Loucy (cell line): Measurements from ENCODE around the gene CCDC8.

Source experiments
- H2AFZ ChIP-seq: fragments of 200-600 bp; sonication (generic); 2 replicates; pipeline ENCODE4 v1.6.0; 2016; ENCODE audit warnings: antibody characterized with exemption, mild to moderate bottlenecking, low read length, moderate library complexity
- H3F3A ChIP-seq: fragments of 200-600 bp; 2 replicates; pipeline ENCODE4 v1.6.0; 2016; ENCODE audit warnings: antibody characterized with exemption, low read depth, mild to moderate bottlenecking
- H3K27me3 ChIP-seq: fragments of 200-600 bp; sonication (generic); 2 replicates; pipeline ENCODE4 v1.6.1; 2014; ENCODE audit warnings: low read length, mild to moderate bottlenecking; ENCODE audit not compliant: insufficient read depth, poor library complexity, severe bottlenecking
- H3K36me3 ChIP-seq: fragments of 200-600 bp; sonication (generic); 2 replicates; pipeline ENCODE4 v1.6.1; 2016; ENCODE audit warnings: low read length; ENCODE audit not compliant: insufficient read depth
- H3K4me1 ChIP-seq: fragments of 200-600 bp; sonication (generic); 2 replicates; pipeline ENCODE4 v1.5.1; 2014; ENCODE audit warnings: low read length, mild to moderate bottlenecking; ENCODE audit not compliant: insufficient read depth, poor library complexity, severe bottlenecking
- H3K4me2 ChIP-seq: fragments of 200-600 bp; sonication (generic); 2 replicates; pipeline ENCODE4 v1.6.0; 2014; ENCODE audit warnings: antibody characterized with exemption, low read length, low read depth, mild to moderate bottlenecking; ENCODE audit not compliant: poor library complexity, severe bottlenecking
- H3K4me3 ChIP-seq: fragments of 200-600 bp; sonication (generic); 2 replicates; pipeline ENCODE4 v1.5.1; 2014; ENCODE audit warnings: low read length, mild to moderate bottlenecking, mixed read lengths; ENCODE audit not compliant: poor library complexity, severe bottlenecking
- H3K79me2 ChIP-seq: fragments of 200-600 bp; sonication (generic); 2 replicates; pipeline ENCODE4 v1.6.1; 2014; ENCODE audit warnings: low read length; ENCODE audit not compliant: insufficient read depth
- H3K9ac ChIP-seq: fragments of 200-600 bp; sonication (generic); 2 replicates; pipeline ENCODE4 v1.6.0; 2014; ENCODE audit warnings: mild to moderate bottlenecking, low read depth, low read length, moderate library complexity; ENCODE audit not compliant: poor library complexity, severe bottlenecking
- H3K9me2 ChIP-seq: fragments of 200-600 bp; sonication (generic); replicated peaks from 2 replicates; pipeline ENCODE4 v1.6.1; 2016; ENCODE audit warnings: low read depth, low read length, mixed read lengths
- H3K9me3 ChIP-seq: fragments of 200-600 bp; sonication (generic); 2 replicates; pipeline ENCODE4 v1.6.1; 2014; ENCODE audit warnings: mild to moderate bottlenecking, antibody characterized with exemption, low read length, low read depth; ENCODE audit not compliant: insufficient read depth
- H4K20me1 ChIP-seq: fragments of 200-600 bp; sonication (generic); 2 replicates; pipeline ENCODE4 v1.6.0; 2014; ENCODE audit warnings: antibody characterized with exemption, low read length, mild to moderate bottlenecking; ENCODE audit not compliant: insufficient read depth, poor library complexity, severe bottlenecking
- CTCF ChIP-seq: fragments of 200-600 bp; sonication (generic); conservative IDR thresholded peaks from 2 replicates; pipeline ENCODE4 v1.5.1; 2014; ENCODE audit warnings: mild to moderate bottlenecking, antibody characterized with exemption, low read length
- EZH2phosphoT487 ChIP-seq: fragments of 200-600 bp; IDR thresholded peaks from 2 replicates; pipeline ENCODE4 v1.6.1; 2018; ENCODE audit warnings: antibody characterized with exemption, mild to moderate bottlenecking, moderate library complexity, borderline replicate concordance

The CCDC8 gene

DNA sequence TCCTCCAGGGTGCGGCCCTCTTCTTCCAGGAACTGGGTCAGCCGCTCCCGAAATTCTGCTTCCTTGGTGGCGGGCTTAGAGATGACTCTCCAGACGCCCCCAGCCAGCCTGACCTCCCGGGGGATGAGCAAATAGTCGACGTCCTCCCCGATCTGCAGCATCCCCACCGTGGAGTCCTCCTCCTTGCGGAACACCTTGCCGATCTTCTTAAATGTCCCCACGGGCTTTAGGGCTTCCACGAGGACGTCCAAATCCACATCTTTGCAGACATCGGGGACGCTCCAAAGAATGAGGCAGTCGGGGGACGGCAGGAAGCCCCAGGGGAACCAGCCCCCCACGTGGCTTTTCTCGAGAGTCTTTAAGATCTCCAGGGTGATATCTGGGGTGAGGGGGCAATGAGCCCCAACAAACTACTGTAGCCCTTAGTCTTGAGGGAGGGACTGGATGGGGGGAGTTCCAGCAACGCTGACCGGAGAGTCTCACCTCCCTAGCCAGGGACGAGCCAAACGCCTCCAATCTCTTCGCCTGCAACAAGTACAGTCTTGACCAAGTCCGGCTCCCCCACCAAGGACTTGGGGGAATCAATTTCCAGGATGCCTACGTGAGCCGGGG is 608 bp downstream of the CCDC8 start:
- Histone ChIP-seq H3K36me3 (no peaks in the 10 kb centered on the region), H3K4me1 (peaks cover 4% of the 10 kb centered on the region), H3K9me3 (no peaks in the 10 kb centered on the region), H3K4me3 (no peak overlapping the region), H2AFZ (no peak overlapping the region), H3K9ac (no peak overlapping the region), H3K4me2 (no peak overlapping the region), H3K27me3 (no peaks in the 10 kb centered on the region), H3K9me2 (no peaks in the 10 kb centered on the region), H4K20me1 (no peaks in the 10 kb centered on the region), H3K79me2 (no peaks in the 10 kb centered on the region), H3F3A (no peaks in the 10 kb centered on the region)
- no peak for TF ChIP-seq CTCF
- TF ChIP-seq EZH2phosphoT487 = no peak

- H3K9me2 ChIP-seq = no peaks in the 10 kb centered on the region
- H3F3A ChIP-seq = no peaks in the 10 kb centered on the region
- TF ChIP-seq EZH2phosphoT487 = no peak
- no peak overlapping the region for H3K4me2 ChIP-seq
- H3K4me3 ChIP-seq = no peak overlapping the region
- H3K36me3 ChIP-seq = no peaks in the 10 kb centered on the region
- no peak overlapping the region for H3K9ac ChIP-seq
- H4K20me1 ChIP-seq = no peaks in the 10 kb centered on the region
- peaks cover 4% of the 10 kb centered on the region for H3K4me1 ChIP-seq
- no peaks in the 10 kb centered on the region for H3K79me2 ChIP-seq
- H3K27me3 ChIP-seq = no peaks in the 10 kb centered on the region
- no peak overlapping the region for H2AFZ ChIP-seq
- H3K9me3 ChIP-seq = no peaks in the 10 kb centered on the region
Measured at GRCh38 chr19:46411925-46412649, 1.3 kb downstream of the CCDC8 start.

GRCh38 chr19:46411088-46411924 is 2.1 kb downstream of the CCDC8 start:
- Histone ChIP-seq H3F3A (no peaks in the 10 kb centered on the region), H3K27me3 (no peaks in the 10 kb centered on the region), H3K36me3 (no peaks in the 10 kb centered on the region), H3K9ac (no peak overlapping the region), H3K79me2 (no peaks in the 10 kb centered on the region), H4K20me1 (no peaks in the 10 kb centered on the region), H2AFZ (no peak overlapping the region), H3K9me2 (no peaks in the 10 kb centered on the region), H3K4me3 (no peak overlapping the region), H3K9me3 (no peaks in the 10 kb centered on the region), H3K4me1 (no peaks in the 10 kb centered on the region), H3K4me2 (no peak overlapping the region)
- no peak for TF ChIP-seq EZH2phosphoT487
- no peak for TF ChIP-seq CTCF
